Ishikawa (cell line): ENCODE data around the gene WNT5B.

ENCODE experiments used
- CEBPB ChIP-seq: IDR thresholded peaks from 2 replicates; pipeline ENCODE4 v1.6.1; 2012
- CREB1 ChIP-seq: IDR thresholded peaks from 2 replicates; pipeline ENCODE4 v1.6.1; 2012; ENCODE audit warnings: low read depth
- EGR1 ChIP-seq: IDR thresholded peaks from 2 replicates; pipeline ENCODE4 v1.6.1; 2012
- EP300 ChIP-seq: IDR thresholded peaks from 2 replicates; pipeline ENCODE4 v1.6.1; 2012; ENCODE audit warnings: borderline replicate concordance
- FOXM1 ChIP-seq: IDR thresholded peaks from 2 replicates; pipeline ENCODE4 v1.6.1; 2012; ENCODE audit warnings: low read depth, borderline replicate concordance
- MAX ChIP-seq: IDR thresholded peaks from 2 replicates; pipeline ENCODE4 v1.6.1; 2012
- NFIC ChIP-seq: IDR thresholded peaks from 2 replicates; pipeline ENCODE4 v1.6.1; 2012
- RAD21 ChIP-seq: IDR thresholded peaks from 2 replicates; pipeline ENCODE4 v1.6.1; 2012; ENCODE audit warnings: low read depth
- TAF1 ChIP-seq: IDR thresholded peaks from 2 replicates; pipeline ENCODE4 v1.6.1; 2012; ENCODE audit warnings: low read depth, mild to moderate bottlenecking
- TCF12 ChIP-seq: IDR thresholded peaks from 2 replicates; pipeline ENCODE4 v1.6.1; 2012; ENCODE audit warnings: low read depth
- TEAD4 ChIP-seq: IDR thresholded peaks from 2 replicates; pipeline ENCODE4 v1.6.1; 2012
- YY1 ChIP-seq: IDR thresholded peaks from 2 replicates; pipeline ENCODE4 v1.6.1; 2012; ENCODE audit warnings: low read depth
- ZBTB7A ChIP-seq: IDR thresholded peaks from 2 replicates; pipeline ENCODE4 v1.6.1; 2012; ENCODE audit warnings: low read depth
- TF ChIP-seq, protein P1 (sequence below): IDR thresholded peaks from 2 replicates; pipeline ENCODE4 v1.6.1; 2012; ENCODE audit warnings: low read depth, mild to moderate bottlenecking
- TF ChIP-seq, protein P2 (sequence below): IDR thresholded peaks from 2 replicates; pipeline ENCODE4 v1.6.1; 2012

Gene WNT5B

GRCh38 chr12:1692226-1692625 is 63.2 kb downstream of the WNT5B start:
- TF ChIP-seq YY1: no peak
- TF ChIP-seq EP300: no peak
- no peak for TF ChIP-seq EGR1
- no peak for TF ChIP-seq RAD21
- no peak for TF ChIP-seq TCF12
- no peak for TF ChIP-seq TAF1
- TF ChIP-seq NFIC: no peak
- TF ChIP-seq, protein P1, sequence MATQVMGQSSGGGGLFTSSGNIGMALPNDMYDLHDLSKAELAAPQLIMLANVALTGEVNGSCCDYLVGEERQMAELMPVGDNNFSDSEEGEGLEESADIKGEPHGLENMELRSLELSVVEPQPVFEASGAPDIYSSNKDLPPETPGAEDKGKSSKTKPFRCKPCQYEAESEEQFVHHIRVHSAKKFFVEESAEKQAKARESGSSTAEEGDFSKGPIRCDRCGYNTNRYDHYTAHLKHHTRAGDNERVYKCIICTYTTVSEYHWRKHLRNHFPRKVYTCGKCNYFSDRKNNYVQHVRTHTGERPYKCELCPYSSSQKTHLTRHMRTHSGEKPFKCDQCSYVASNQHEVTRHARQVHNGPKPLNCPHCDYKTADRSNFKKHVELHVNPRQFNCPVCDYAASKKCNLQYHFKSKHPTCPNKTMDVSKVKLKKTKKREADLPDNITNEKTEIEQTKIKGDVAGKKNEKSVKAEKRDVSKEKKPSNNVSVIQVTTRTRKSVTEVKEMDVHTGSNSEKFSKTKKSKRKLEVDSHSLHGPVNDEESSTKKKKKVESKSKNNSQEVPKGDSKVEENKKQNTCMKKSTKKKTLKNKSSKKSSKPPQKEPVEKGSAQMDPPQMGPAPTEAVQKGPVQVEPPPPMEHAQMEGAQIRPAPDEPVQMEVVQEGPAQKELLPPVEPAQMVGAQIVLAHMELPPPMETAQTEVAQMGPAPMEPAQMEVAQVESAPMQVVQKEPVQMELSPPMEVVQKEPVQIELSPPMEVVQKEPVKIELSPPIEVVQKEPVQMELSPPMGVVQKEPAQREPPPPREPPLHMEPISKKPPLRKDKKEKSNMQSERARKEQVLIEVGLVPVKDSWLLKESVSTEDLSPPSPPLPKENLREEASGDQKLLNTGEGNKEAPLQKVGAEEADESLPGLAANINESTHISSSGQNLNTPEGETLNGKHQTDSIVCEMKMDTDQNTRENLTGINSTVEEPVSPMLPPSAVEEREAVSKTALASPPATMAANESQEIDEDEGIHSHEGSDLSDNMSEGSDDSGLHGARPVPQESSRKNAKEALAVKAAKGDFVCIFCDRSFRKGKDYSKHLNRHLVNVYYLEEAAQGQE: no peak
- TF ChIP-seq CREB1: no peak
- TF ChIP-seq TEAD4: no peak
- TF ChIP-seq CEBPB: no peak
- no peak for TF ChIP-seq MAX
- no peak for TF ChIP-seq FOXM1
- TF ChIP-seq ZBTB7A: no peak
- TF ChIP-seq, protein P2, sequence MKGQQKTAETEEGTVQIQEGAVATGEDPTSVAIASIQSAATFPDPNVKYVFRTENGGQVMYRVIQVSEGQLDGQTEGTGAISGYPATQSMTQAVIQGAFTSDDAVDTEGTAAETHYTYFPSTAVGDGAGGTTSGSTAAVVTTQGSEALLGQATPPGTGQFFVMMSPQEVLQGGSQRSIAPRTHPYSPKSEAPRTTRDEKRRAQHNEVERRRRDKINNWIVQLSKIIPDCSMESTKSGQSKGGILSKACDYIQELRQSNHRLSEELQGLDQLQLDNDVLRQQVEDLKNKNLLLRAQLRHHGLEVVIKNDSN: no peak

DNA sequence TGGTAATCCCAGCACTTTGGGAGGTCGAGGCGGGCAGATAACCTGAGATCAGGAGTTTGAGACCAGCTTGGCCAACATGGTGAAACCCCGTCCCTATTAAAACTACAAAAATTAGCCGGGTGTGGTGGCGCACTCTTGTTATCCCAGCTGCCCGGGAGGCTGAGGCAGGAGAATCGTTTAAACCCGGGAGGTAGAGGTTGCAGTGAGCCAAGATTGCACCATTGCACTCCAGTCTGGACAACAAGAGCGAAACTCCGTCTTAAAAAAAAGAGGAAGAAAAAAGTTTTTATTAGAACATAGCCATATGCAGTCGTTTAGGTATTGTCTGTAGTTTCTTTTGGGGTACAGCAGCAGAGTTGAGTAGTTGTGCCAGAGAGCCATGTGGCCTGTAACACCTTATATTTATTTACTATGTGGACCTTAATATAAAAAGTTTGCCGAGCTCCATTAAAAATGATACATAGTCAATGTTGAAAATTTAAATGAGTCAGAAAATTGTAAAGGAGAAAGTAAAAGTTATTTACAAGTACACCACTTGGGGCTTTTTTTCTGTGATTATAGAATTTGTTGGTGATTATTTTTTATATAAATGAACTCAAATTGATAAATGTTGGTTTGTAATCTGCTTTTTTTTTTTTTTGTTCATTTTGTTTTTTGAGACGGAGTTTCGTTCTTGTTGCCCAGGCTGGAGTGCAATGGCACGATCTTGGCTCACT is 64.0 kb downstream of the WNT5B start:
- TF ChIP-seq YY1 (no peak), CEBPB (no peak), NFIC (no peak), EP300 (no peak), EGR1 (no peak), MAX (no peak), TCF12 (no peak), RAD21 (no peak), CREB1 (no peak), ZBTB7A (no peak), TEAD4 (no peak), FOXM1 (no peak), TAF1 (no peak)
- TF ChIP-seq, protein P1: no peak

DNA sequence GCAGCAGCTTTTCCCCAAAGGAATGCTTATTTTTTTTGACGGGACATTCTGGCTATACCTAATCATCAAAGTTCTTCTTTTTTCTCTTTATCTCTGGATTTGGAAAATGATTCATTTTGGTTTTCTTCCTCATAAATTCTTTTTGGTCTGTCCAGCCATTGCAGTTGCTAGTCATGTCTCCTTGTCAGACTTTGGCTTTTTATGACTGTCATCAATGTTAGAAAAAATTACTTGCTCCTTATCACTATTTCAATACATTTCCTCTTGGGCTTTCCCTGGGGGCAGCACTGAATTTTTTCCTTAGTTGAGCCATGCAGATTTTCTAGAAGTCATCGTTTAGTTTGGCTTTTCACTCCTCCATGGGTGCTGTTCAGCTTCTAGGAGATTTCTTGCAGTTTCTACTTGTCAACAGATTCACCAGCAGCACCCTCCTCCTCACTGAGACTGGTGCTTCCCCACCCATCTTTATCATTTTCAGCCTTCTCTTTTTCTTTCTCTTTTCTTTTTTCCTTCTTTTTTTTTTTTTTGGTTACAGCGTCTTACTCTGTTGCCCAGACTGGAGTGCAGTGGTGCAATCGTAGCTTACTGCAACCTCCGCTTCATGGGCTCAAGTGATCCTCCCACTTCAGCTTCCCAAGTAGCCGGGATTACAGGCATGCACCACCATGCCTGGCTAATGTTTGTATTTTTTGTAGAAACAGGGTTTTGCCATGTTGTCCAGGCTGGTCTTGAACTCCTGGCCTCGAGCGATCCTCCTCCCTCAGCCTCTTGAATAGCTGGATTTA is 67.0 kb downstream of the WNT5B start:
- TF ChIP-seq TAF1 (no peak), TCF12 (no peak)

DNA sequence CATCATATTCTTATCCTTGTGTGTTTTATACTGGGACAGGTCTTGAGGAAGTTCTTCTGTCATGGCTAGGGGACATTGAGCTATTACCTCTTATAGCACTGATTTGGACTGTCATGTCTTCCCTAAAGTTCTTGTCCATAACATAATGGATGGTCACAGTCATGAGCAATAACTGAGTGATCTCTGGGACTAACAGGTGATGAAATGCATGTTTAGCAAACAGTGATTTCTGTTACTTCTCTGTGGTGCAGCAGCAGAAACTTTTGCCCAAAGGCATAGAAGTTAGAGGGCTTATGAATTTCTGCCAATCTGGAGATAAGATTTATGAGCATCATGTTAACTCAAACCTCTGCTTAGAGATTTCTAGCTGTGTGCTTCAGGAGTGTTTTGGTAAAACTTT is 67.8 kb downstream of the WNT5B start:
- no peak for TF ChIP-seq YY1
- TF ChIP-seq, protein P2: no peak
- TF ChIP-seq ZBTB7A: no peak
- no peak for TF ChIP-seq EP300
- no peak for TF ChIP-seq RAD21
- no peak for TF ChIP-seq TAF1
